Measurements from ENCODE around the gene SLC9A9. TPM values are rescaled to one million over a fixed set of nuclear protein-coding genes. Genes with fewer than 3 reads are reported as not detected.

The SLC9A9 gene
- total RNA-seq, 4 donors from 2014 or later = 10.1 to 27.2 (median 16.7) TPM

- H3K27me3 ChIP-seq = no peaks in the 10 kb centered on the region
- no peaks in the 10 kb centered on the region for H3K36me3 ChIP-seq
- H3K9me3 ChIP-seq = no peaks in the 10 kb centered on the region
- H3K4me3 ChIP-seq = no peak overlapping the region
- no peak for TF ChIP-seq POLR2A (IDR thresholded peaks at IDR 0.05)
- TF ChIP-seq CTCF (IDR thresholded peaks at IDR 0.05) = no peak
- no peak for ATAC-seq
- H3K27ac ChIP-seq = no peak overlapping the region
- peaks cover 0 to 26% (median 3%) of the 10 kb centered on the region in 3 donors for H3K4me1 ChIP-seq
- WGBS, 2 donors (ENCODE audit: low coverage in 1 of 2) = 86 to 90% methylated on average over 1 of the region's 1 CpG
These were observed 521.1 kb downstream of the SLC9A9 start for GRCh38 chr3:143326983-143327778.

GRCh38 chr3:143321058-143321769, 527.1 kb downstream of the SLC9A9 start:
- H3K9me3 ChIP-seq = no peaks in the 10 kb centered on the region
- ATAC-seq = no peak
- H3K27me3 ChIP-seq = no peaks in the 10 kb centered on the region
- WGBS, 2 donors (ENCODE audit: low coverage in 1 of 2) = 62 to 70% methylated on average over 4 to 5 of the region's 5 CpGs
- no peaks in the 10 kb centered on the region for H3K4me1 ChIP-seq
- H3K27ac ChIP-seq = no peak overlapping the region
- H3K36me3 ChIP-seq = no peaks in the 10 kb centered on the region
- TF ChIP-seq POLR2AphosphoS5 (IDR thresholded peaks at IDR 0.05) (no peak), CTCF (IDR thresholded peaks at IDR 0.05) (no peak), EP300 (IDR thresholded peaks at IDR 0.05) (no peak), POLR2A (IDR thresholded peaks at IDR 0.05) (no peak)
- H3K4me3 ChIP-seq = no peak overlapping the region

GRCh38 chr3:143315766-143316165, 532.5 kb downstream of the SLC9A9 start:
- 88 to 97% methylated on average over 4 to 5 of the region's 5 CpGs for WGBS, 2 donors (ENCODE audit: low coverage in 1 of 2)
- no peaks in the 10 kb centered on the region for H3K36me3 ChIP-seq
- peaks cover 0 to 5% (median 0%) of the 10 kb centered on the region in 3 donors for H3K4me1 ChIP-seq
- TF ChIP-seq POLR2AphosphoS5 (IDR thresholded peaks at IDR 0.05) (no peak), CTCF (IDR thresholded peaks at IDR 0.05) (no peak), EP300 (IDR thresholded peaks at IDR 0.05) (no peak), POLR2A (IDR thresholded peaks at IDR 0.05) (no peak)
- no peaks in the 10 kb centered on the region for H3K9me3 ChIP-seq
- H3K4me3 ChIP-seq = no peak overlapping the region
- no peaks in the 10 kb centered on the region for H3K27me3 ChIP-seq
- ATAC-seq = no peak
- H3K27ac ChIP-seq = no peak overlapping the region

GRCh38 chr3:143314251-143315093, 533.8 kb downstream of the SLC9A9 start:
- Histone ChIP-seq H3K27me3 (no peaks in the 10 kb centered on the region), H3K4me3 (no peak overlapping the region), H3K9me3 (no peaks in the 10 kb centered on the region), H3K36me3 (no peaks in the 10 kb centered on the region), H3K4me1 (peaks cover 0 to 5% (median 0%) of the 10 kb centered on the region in 3 donors), H3K27ac (no peak overlapping the region)
- no peak for ATAC-seq
- WGBS, 2 donors (ENCODE audit: low coverage in 1 of 2) = 56 to 79% methylated on average over 6 to 8 of the region's 9 CpGs
- TF ChIP-seq CTCF (IDR thresholded peaks at IDR 0.05) = no peak
- no peak for TF ChIP-seq POLR2A (IDR thresholded peaks at IDR 0.05)
- no peak for TF ChIP-seq EP300 (IDR thresholded peaks at IDR 0.05)
- TF ChIP-seq POLR2AphosphoS5 (IDR thresholded peaks at IDR 0.05) = no peak

Measured in gastroesophageal sphincter (tissue), 4 donors.